ENCODE results near the gene TMEM132D.

The TMEM132D gene

DNA sequence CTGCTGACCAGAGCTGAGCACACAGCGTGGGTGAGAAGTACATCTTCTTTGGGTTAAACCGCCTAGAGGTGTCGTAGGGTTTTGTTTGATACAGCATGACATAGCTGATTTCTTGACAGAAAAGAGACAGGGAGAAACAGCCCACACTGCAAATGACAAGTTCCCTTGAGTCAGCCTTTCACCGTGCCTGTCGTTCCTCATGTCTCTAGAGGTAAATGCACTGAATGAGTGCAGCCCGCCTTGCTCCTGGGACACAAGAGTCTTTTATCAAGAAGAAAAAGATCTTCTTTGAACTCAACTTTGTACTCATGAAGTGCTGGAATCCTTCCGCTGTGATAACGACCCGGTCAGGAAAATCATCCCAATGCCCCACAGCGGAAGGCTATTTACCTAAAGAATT, 77.6 kb downstream of the TMEM132D start:
- Histone ChIP-seq H3K27me3 (ENCODE audit: control insufficient read depth, insufficient read depth, low read length) (no peaks in the 10 kb centered on the region), H3K9ac (ENCODE audit: low read depth, low read length) (no peak overlapping the region), H3K36me3 (ENCODE audit: control insufficient read depth, insufficient read depth, low read length) (no peaks in the 10 kb centered on the region), H3K4me1 (ENCODE audit: control insufficient read depth, insufficient read depth, low read length) (peaks cover 40% of the 10 kb centered on the region), H3K9me3 (ENCODE audit: control insufficient read depth, insufficient read depth, low read length) (no peaks in the 10 kb centered on the region), H3K27ac (ENCODE audit: low read depth, low read length) (peak overlapping the region; percentile 85), H3K4me3 (ENCODE audit: low read depth, low read length) (no peak overlapping the region)

DNA sequence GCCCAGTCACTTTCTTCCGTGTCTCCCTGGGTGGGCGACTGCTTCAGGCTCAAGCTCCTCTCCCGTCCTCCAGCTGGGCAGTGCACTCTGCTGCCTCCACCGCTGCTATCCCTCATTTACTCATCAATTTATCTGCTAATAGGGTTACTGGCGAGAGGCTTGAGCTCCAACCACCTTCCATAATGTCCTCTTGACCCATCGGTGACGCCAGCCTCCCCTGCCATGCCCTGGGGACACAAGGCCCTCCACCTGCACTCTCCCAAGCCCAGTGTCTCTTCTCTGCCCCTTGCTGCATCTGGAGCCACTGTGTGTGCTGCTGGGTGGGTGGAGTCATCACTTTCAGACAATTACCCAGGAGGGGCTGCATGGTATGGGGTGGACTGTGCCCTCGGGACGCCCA, 78.5 kb downstream of the TMEM132D start:
- H3K4me1 ChIP-seq (ENCODE audit: control insufficient read depth, insufficient read depth, low read length): peaks cover 31% of the 10 kb centered on the region
- no peak overlapping the region for H3K4me3 ChIP-seq (ENCODE audit: low read depth, low read length)
- H3K9ac ChIP-seq (ENCODE audit: low read depth, low read length): no peak overlapping the region
- H3K36me3 ChIP-seq (ENCODE audit: control insufficient read depth, insufficient read depth, low read length): peaks cover 4% of the 10 kb centered on the region; the same call in 1 of the 2 replicates
- H3K9me3 ChIP-seq (ENCODE audit: control insufficient read depth, insufficient read depth, low read length): no peaks in the 10 kb centered on the region
- H3K27me3 ChIP-seq (ENCODE audit: control insufficient read depth, insufficient read depth, low read length): no peaks in the 10 kb centered on the region
- no peak overlapping the region for H3K27ac ChIP-seq (ENCODE audit: low read depth, low read length)

- Histone ChIP-seq H3K27ac (ENCODE audit: low read depth, low read length) (no peak overlapping the region), H3K36me3 (ENCODE audit: control insufficient read depth, insufficient read depth, low read length) (peaks cover 4% of the 10 kb centered on the region; the same call in 1 of the 2 replicates), H3K9ac (ENCODE audit: low read depth, low read length) (no peak overlapping the region), H3K4me1 (ENCODE audit: control insufficient read depth, insufficient read depth, low read length) (peaks cover 10% of the 10 kb centered on the region), H3K4me3 (ENCODE audit: low read depth, low read length) (no peak overlapping the region), H3K27me3 (ENCODE audit: control insufficient read depth, insufficient read depth, low read length) (no peaks in the 10 kb centered on the region), H3K9me3 (ENCODE audit: control insufficient read depth, insufficient read depth, low read length) (no peaks in the 10 kb centered on the region)
Measured at GRCh38 chr12:129821964-129822363, 81.9 kb downstream of the TMEM132D start.

- Histone ChIP-seq H3K9ac (ENCODE audit: low read depth, low read length) (no peak overlapping the region), H3K27me3 (ENCODE audit: control insufficient read depth, insufficient read depth, low read length) (no peaks in the 10 kb centered on the region), H3K4me3 (ENCODE audit: low read depth, low read length) (no peak overlapping the region), H3K27ac (ENCODE audit: low read depth, low read length) (no peak overlapping the region), H3K36me3 (ENCODE audit: control insufficient read depth, insufficient read depth, low read length) (peaks cover 4% of the 10 kb centered on the region; the same call in 1 of the 2 replicates), H3K9me3 (ENCODE audit: control insufficient read depth, insufficient read depth, low read length) (no peaks in the 10 kb centered on the region), H3K4me1 (ENCODE audit: control insufficient read depth, insufficient read depth, low read length) (no peaks in the 10 kb centered on the region)
Measured at GRCh38 chr12:129819391-129819790, 84.4 kb downstream of the TMEM132D start.

DNA sequence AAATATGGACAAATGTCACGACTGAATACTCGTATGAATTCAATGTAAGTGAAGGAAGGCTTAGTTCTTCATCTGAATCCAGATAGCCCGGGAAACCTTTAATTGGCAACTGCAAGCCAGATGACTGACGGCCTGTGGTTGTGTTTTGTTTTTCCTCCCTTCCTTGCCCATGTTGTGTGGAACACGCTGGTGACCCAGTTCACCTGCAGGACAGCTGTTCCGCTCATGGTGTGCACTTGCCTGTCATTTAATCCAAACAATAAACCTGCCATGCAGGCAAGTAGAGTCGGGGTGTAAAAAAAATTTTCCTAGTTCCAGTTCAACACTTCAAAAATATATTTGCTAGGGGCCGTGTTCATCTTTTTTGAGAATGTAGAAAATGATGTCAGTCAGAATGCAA, 88.0 kb downstream of the TMEM132D start:
- H3K9ac ChIP-seq (ENCODE audit: low read depth, low read length): no peak overlapping the region
- no peaks in the 10 kb centered on the region for H3K9me3 ChIP-seq (ENCODE audit: control insufficient read depth, insufficient read depth, low read length)
- no peak overlapping the region for H3K4me3 ChIP-seq (ENCODE audit: low read depth, low read length)
- H3K27ac ChIP-seq (ENCODE audit: low read depth, low read length): no peak overlapping the region
- peaks cover 7% of the 10 kb centered on the region; the same call in 1 of the 2 replicates for H3K4me1 ChIP-seq (ENCODE audit: control insufficient read depth, insufficient read depth, low read length)
- H3K36me3 ChIP-seq (ENCODE audit: control insufficient read depth, insufficient read depth, low read length): peaks cover 1% of the 10 kb centered on the region; the same call in 1 of the 2 replicates
- H3K27me3 ChIP-seq (ENCODE audit: control insufficient read depth, insufficient read depth, low read length): no peaks in the 10 kb centered on the region

DNA sequence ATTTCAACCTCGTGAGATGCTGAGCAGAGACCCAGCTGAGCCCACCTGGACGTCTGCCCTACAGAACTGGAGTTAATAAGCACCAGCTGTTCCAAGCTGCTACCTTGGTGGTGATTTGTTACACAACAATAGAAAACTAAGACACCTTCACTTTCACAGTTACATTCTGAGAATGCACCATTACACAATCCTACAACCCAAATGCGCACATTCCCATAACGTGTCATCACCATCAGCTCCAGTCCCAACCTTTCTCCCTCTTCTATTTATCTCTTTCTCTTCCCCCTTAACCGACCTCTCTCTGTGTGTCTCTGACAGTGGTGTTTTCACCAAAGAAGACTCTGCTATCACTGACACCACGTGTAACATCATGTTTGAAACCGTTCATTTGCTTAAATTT, 91.9 kb downstream of the TMEM132D start:
- H3K27me3 ChIP-seq (ENCODE audit: control insufficient read depth, insufficient read depth, low read length): no peaks in the 10 kb centered on the region
- H3K4me1 ChIP-seq (ENCODE audit: control insufficient read depth, insufficient read depth, low read length): peaks cover 19% of the 10 kb centered on the region; the same call in 1 of the 2 replicates
- H3K9ac ChIP-seq (ENCODE audit: low read depth, low read length): no peak overlapping the region
- no peaks in the 10 kb centered on the region for H3K9me3 ChIP-seq (ENCODE audit: control insufficient read depth, insufficient read depth, low read length)
- H3K27ac ChIP-seq (ENCODE audit: low read depth, low read length): no peak overlapping the region
- no peaks in the 10 kb centered on the region for H3K36me3 ChIP-seq (ENCODE audit: control insufficient read depth, insufficient read depth, low read length)
- no peak overlapping the region for H3K4me3 ChIP-seq (ENCODE audit: low read depth, low read length)

- no peaks in the 10 kb centered on the region for H3K36me3 ChIP-seq (ENCODE audit: control insufficient read depth, insufficient read depth, low read length)
- no peaks in the 10 kb centered on the region for H3K9me3 ChIP-seq (ENCODE audit: control insufficient read depth, insufficient read depth, low read length)
- H3K4me1 ChIP-seq (ENCODE audit: control insufficient read depth, insufficient read depth, low read length): peaks cover 17% of the 10 kb centered on the region; the same call in 1 of the 2 replicates
- H3K27ac ChIP-seq (ENCODE audit: low read depth, low read length): no peak overlapping the region
- H3K4me3 ChIP-seq (ENCODE audit: low read depth, low read length): no peak overlapping the region
- H3K27me3 ChIP-seq (ENCODE audit: control insufficient read depth, insufficient read depth, low read length): no peaks in the 10 kb centered on the region
- H3K9ac ChIP-seq (ENCODE audit: low read depth, low read length): no peak overlapping the region
Measured at GRCh38 chr12:129807136-129807535, 96.7 kb downstream of the TMEM132D start.

DNA sequence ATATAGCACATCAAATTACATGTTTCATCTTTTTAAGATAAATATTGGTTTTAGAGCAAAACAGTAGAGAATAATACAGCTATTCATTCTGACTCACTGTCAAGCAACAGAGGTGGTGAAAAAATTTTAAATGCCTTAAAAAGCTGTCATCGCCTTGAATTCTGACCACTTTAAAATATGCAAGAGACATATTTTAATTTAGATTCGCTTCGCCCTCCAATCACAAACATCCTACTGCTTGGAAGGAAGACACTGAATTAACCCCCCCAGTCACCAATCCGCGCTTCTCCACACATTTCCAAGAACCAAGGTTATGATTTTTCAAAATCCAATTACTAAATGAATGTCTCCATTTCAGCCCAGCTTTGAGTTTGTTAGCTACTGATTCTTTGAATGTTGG, 112.4 kb downstream of the TMEM132D start:
- H3K27me3 ChIP-seq (ENCODE audit: control insufficient read depth, insufficient read depth, low read length): no peaks in the 10 kb centered on the region
- peaks cover 16% of the 10 kb centered on the region for H3K4me1 ChIP-seq (ENCODE audit: control insufficient read depth, insufficient read depth, low read length)
- H3K4me3 ChIP-seq (ENCODE audit: low read depth, low read length): no peak overlapping the region
- H3K27ac ChIP-seq (ENCODE audit: low read depth, low read length): no peak overlapping the region
- H3K9ac ChIP-seq (ENCODE audit: low read depth, low read length): no peak overlapping the region
- H3K9me3 ChIP-seq (ENCODE audit: control insufficient read depth, insufficient read depth, low read length): peaks cover 3% of the 10 kb centered on the region; the same call in 1 of the 2 replicates
- H3K36me3 ChIP-seq (ENCODE audit: control insufficient read depth, insufficient read depth, low read length): no peaks in the 10 kb centered on the region

- H3K9me3 ChIP-seq (ENCODE audit: control insufficient read depth, insufficient read depth, low read length): peaks cover 3% of the 10 kb centered on the region; the same call in 1 of the 2 replicates
- H3K27ac ChIP-seq (ENCODE audit: low read depth, low read length): no peak overlapping the region
- H3K36me3 ChIP-seq (ENCODE audit: control insufficient read depth, insufficient read depth, low read length): no peaks in the 10 kb centered on the region
- H3K4me3 ChIP-seq (ENCODE audit: low read depth, low read length): no peak overlapping the region
- H3K9ac ChIP-seq (ENCODE audit: low read depth, low read length): no peak overlapping the region
- no peaks in the 10 kb centered on the region for H3K27me3 ChIP-seq (ENCODE audit: control insufficient read depth, insufficient read depth, low read length)
- H3K4me1 ChIP-seq (ENCODE audit: control insufficient read depth, insufficient read depth, low read length): peaks cover 16% of the 10 kb centered on the region
Measured at GRCh38 chr12:129790930-129791329, 112.9 kb downstream of the TMEM132D start.

GRCh38 chr12:129790331-129790730, 113.5 kb downstream of the TMEM132D start:
- Histone ChIP-seq H3K9ac (ENCODE audit: low read depth, low read length) (no peak overlapping the region), H3K27ac (ENCODE audit: low read depth, low read length) (no peak overlapping the region), H3K9me3 (ENCODE audit: control insufficient read depth, insufficient read depth, low read length) (peaks cover 3% of the 10 kb centered on the region; the same call in 1 of the 2 replicates)

DNA sequence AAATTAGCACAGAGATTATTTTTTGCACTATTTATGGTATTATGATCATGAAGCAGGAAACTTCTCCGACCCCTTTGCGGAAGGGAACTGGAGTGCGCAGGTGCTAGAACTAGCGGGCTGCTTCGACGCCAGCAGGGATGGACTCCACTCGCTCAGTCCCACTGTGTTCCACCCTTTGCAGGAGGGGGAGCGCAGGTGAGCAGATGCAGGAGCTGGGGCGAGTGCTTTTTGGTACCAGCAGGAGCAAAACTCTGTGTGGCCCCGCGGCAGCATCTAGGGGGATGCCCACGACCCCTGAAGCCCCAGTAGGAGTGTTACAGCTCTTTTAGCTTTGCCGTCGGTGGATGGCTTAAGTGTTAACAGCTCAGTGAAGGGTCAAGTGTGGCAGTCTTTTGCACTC, 113.9 kb downstream of the TMEM132D start:
- Histone ChIP-seq H3K27ac (ENCODE audit: low read depth, low read length) (no peak overlapping the region), H3K4me1 (ENCODE audit: control insufficient read depth, insufficient read depth, low read length) (peaks cover 16% of the 10 kb centered on the region), H3K36me3 (ENCODE audit: control insufficient read depth, insufficient read depth, low read length) (no peaks in the 10 kb centered on the region)

More at GRCh38 chr12:129790331-129790730, 113.5 kb downstream of the TMEM132D start:
- no peak overlapping the region for H3K4me3 ChIP-seq (ENCODE audit: low read depth, low read length)
- H3K27me3 ChIP-seq (ENCODE audit: control insufficient read depth, insufficient read depth, low read length): no peaks in the 10 kb centered on the region
- peaks cover 16% of the 10 kb centered on the region for H3K4me1 ChIP-seq (ENCODE audit: control insufficient read depth, insufficient read depth, low read length)
- no peaks in the 10 kb centered on the region for H3K36me3 ChIP-seq (ENCODE audit: control insufficient read depth, insufficient read depth, low read length)

More for the DNA sequence above, 113.9 kb downstream of the TMEM132D start:
- H3K9me3 ChIP-seq (ENCODE audit: control insufficient read depth, insufficient read depth, low read length): peaks cover 3% of the 10 kb centered on the region; the same call in 1 of the 2 replicates
- no peak overlapping the region for H3K4me3 ChIP-seq (ENCODE audit: low read depth, low read length)
- no peak overlapping the region for H3K9ac ChIP-seq (ENCODE audit: low read depth, low read length)
- H3K27me3 ChIP-seq (ENCODE audit: control insufficient read depth, insufficient read depth, low read length): no peaks in the 10 kb centered on the region
